CD1c-positive myeloid dendritic cell (primary cell): ENCODE results near the gene IQGAP1.
"Not testable (repeated sequence)": the region's sequence is repeated elsewhere in the genome, so short reads cannot be mapped to it uniquely, and the experiment has no call there.

Experiments used
- DNase-seq: peaks from one replicate; pipeline ENCODE4 v3.0.0-alpha.2; 2016; ENCODE audit errors: extremely low spot score

IQGAP1 gene

GRCh38 chr15:90387534-90388461 is at the start of gene IQGAP1:
Gene IQGAP1, plus strand, starts transcription at chr15:90388242. Its CDS starts 100 bp downstream, at chr15:90388342.
- peak; percentile 97 for DNase-seq

GRCh38 chr15:90338532-90338931 is 49.5 kb upstream of the IQGAP1 start:
- DNase-seq, result no peak

GRCh38 chr15:90340345-90340744 is 47.7 kb upstream of the IQGAP1 start:
- DNase-seq, result no peak

GRCh38 chr15:90343302-90343790 is 44.7 kb upstream of the IQGAP1 start:
- DNase-seq, result no peak

- peak; percentile 73 for DNase-seq
These were observed 43.4 kb upstream of the IQGAP1 start for GRCh38 chr15:90344662-90345061.

GRCh38 chr15:90345857-90346256 is 42.2 kb upstream of the IQGAP1 start:
- DNase-seq, result peak; percentile 44

- DNase-seq, result not testable (repeated sequence)
These were observed 40.5 kb upstream of the IQGAP1 start for GRCh38 chr15:90347431-90348065.

GRCh38 chr15:90348456-90348855 is 39.6 kb upstream of the IQGAP1 start:
- DNase-seq, result no peak

GRCh38 chr15:90349072-90349471 is 39.0 kb upstream of the IQGAP1 start:
- no peak for DNase-seq

GRCh38 chr15:90349821-90350220 is 38.2 kb upstream of the IQGAP1 start:
- DNase-seq, result no peak

- no peak for DNase-seq
These were observed 36.4 kb upstream of the IQGAP1 start for GRCh38 chr15:90351479-90352106.

GRCh38 chr15:90352107-90352893 is 35.7 kb upstream of the IQGAP1 start, which contains the start of gene ZNF774:
Gene ZNF774, plus strand, starts transcription at chr15:90352284. Its CDS starts 2,377 bp downstream, at chr15:90354661.
- DNase-seq, result peak; percentile 98

GRCh38 chr15:90354986-90355385 is 33.1 kb upstream of the IQGAP1 start:
- DNase-seq, result no peak

- no peak for DNase-seq
These were observed 29.7 kb upstream of the IQGAP1 start for GRCh38 chr15:90358124-90359033.

- no peak for DNase-seq
These were observed 27.3 kb upstream of the IQGAP1 start for GRCh38 chr15:90360746-90361145.

- DNase-seq, result no peak
These were observed 25.2 kb upstream of the IQGAP1 start for GRCh38 chr15:90362936-90363212.

- no peak for DNase-seq
These were observed 23.8 kb upstream of the IQGAP1 start for GRCh38 chr15:90364251-90364650.

- no peak for DNase-seq
These were observed 22.5 kb upstream of the IQGAP1 start for GRCh38 chr15:90365414-90366055.

GRCh38 chr15:90367576-90367975 is 20.5 kb upstream of the IQGAP1 start:
- peak; percentile 84 for DNase-seq

- no peak for DNase-seq
These were observed 13.0 kb upstream of the IQGAP1 start for GRCh38 chr15:90375071-90375470.
